GM12878 (cell line): ENCODE data around the gene ADAMTS13. TPM values are rescaled to one million over a fixed set of nuclear protein-coding genes. Genes with fewer than 3 reads are reported as not detected.
A peak's percentile ranks its signal among the peaks of the same experiment; 100 is the strongest.

Experiments used
- FOXM1 ChIP-seq: IDR thresholded peaks from 2 replicates; pipeline ENCODE4 v1.6.1; 2012; ENCODE audit warnings: low read depth, mild to moderate bottlenecking, inconsistent platforms, low read length, moderate library complexity
- GABPA ChIP-seq: IDR thresholded peaks from 2 replicates; pipeline ENCODE4 v1.6.1; 2014; ENCODE audit warnings: antibody characterized with exemption, low read depth, mild to moderate bottlenecking, inconsistent platforms
- HCFC1 ChIP-seq: fragments of 150-350 bp; IDR thresholded peaks from 2 replicates; pipeline ENCODE4 v1.6.1; 2014; ENCODE audit warnings: low read length
- HDGF ChIP-seq: fragments of 450-650 bp; IDR thresholded peaks from 2 replicates; pipeline ENCODE4 v1.6.1; 2016; ENCODE audit warnings: antibody characterized with exemption
- JUND ChIP-seq: IDR thresholded peaks from 2 replicates; pipeline ENCODE4 v1.6.1; 2012; ENCODE audit warnings: low read depth, mild to moderate bottlenecking, low read length, improper control_type of control experiment, moderate library complexity
- NFIC ChIP-seq: IDR thresholded peaks from 2 replicates; pipeline ENCODE4 v1.6.1; 2012; ENCODE audit warnings: low read depth, mild to moderate bottlenecking, inconsistent platforms, low read length, moderate library complexity
- NFXL1 ChIP-seq: fragments of 450-650 bp; IDR thresholded peaks from 2 replicates; pipeline ENCODE4 v1.6.1; 2017; ENCODE audit warnings: antibody characterized with exemption, mild to moderate bottlenecking, borderline replicate concordance
- NFYB ChIP-seq: IDR thresholded peaks from 2 replicates; pipeline ENCODE4 v1.6.1; 2011; ENCODE audit warnings: low read depth, mild to moderate bottlenecking, low read length, improper control_type of control experiment, moderate library complexity; ENCODE audit not compliant: insufficient read depth
- NR2C1 ChIP-seq: fragments of 450-650 bp; IDR thresholded peaks from 2 replicates; pipeline ENCODE4 v1.6.1; 2017; ENCODE audit warnings: antibody characterized with exemption, mild to moderate bottlenecking, moderate library complexity
- PAX5 ChIP-seq: IDR thresholded peaks from 2 replicates; pipeline ENCODE4 v1.6.1; 2011; ENCODE audit warnings: low read depth, low read length, borderline replicate concordance
- PAX8 ChIP-seq: fragments of 450-650 bp; IDR thresholded peaks from 2 replicates; pipeline ENCODE4 v1.6.1; 2017; ENCODE audit warnings: mild to moderate bottlenecking, moderate library complexity
- REST ChIP-seq: IDR thresholded peaks from 2 replicates; pipeline ENCODE4 v1.6.1; 2012; ENCODE audit warnings: mild to moderate bottlenecking, low read depth, low read length
- SMARCA5 ChIP-seq: fragments of 450-650 bp; IDR thresholded peaks from 2 replicates; pipeline ENCODE4 v1.6.1; 2017; ENCODE audit warnings: mild to moderate bottlenecking
- SP1 ChIP-seq: IDR thresholded peaks from one replicate; pipeline ENCODE4 v1.6.1; 2011; ENCODE audit warnings: low read depth, low read length
- STAT1 ChIP-seq: fragments of 450-650 bp; conservative IDR thresholded peaks from 2 replicates; pipeline ENCODE4 v1.6.1; 2014; ENCODE audit warnings: antibody characterized with exemption, mild to moderate bottlenecking
- STAT3 ChIP-seq: IDR thresholded peaks from 2 replicates; pipeline ENCODE4 v1.6.1; 2011; ENCODE audit warnings: low read depth, low read length, improper control_type of control experiment
- SUPT20H ChIP-seq: IDR thresholded peaks from 2 replicates; pipeline ENCODE4 v1.6.1; 2011; ENCODE audit warnings: low read depth, mild to moderate bottlenecking, low read length, moderate library complexity, borderline replicate concordance; ENCODE audit not compliant: control insufficient read depth
- TBL1XR1 ChIP-seq: IDR thresholded peaks from 2 replicates; pipeline ENCODE4 v1.6.1; 2012; ENCODE audit warnings: low read depth, low read length, improper control_type of control experiment
- TCF7 ChIP-seq: IDR thresholded peaks from 2 replicates; pipeline ENCODE4 v1.6.1; 2014; ENCODE audit warnings: antibody characterized with exemption, borderline replicate concordance
- USF1 ChIP-seq: IDR thresholded peaks from 2 replicates; pipeline ENCODE4 v1.6.1; 2011; ENCODE audit warnings: borderline replicate concordance, low read depth, mild to moderate bottlenecking, moderate library complexity, mixed read lengths, low read length; ENCODE audit not compliant: insufficient read depth; ENCODE audit errors: extremely low read length
- ZBTB11 ChIP-seq: fragments of 450-650 bp; formaldehyde crosslinking; IDR thresholded peaks from 2 replicates; pipeline ENCODE4 v1.5.0; 2022; ENCODE audit warnings: mild to moderate bottlenecking, missing genetic modification characterization
- ZNF207 ChIP-seq: fragments of 450-650 bp; IDR thresholded peaks from 2 replicates; pipeline ENCODE4 v1.6.1; 2014; ENCODE audit warnings: antibody characterized with exemption, mild to moderate bottlenecking, borderline replicate concordance
- ZNF24 ChIP-seq: fragments of 450-650 bp; IDR thresholded peaks from 2 replicates; pipeline ENCODE4 v1.6.1; 2017; ENCODE audit warnings: antibody characterized with exemption, mild to moderate bottlenecking
- polyA plus RNA-seq, 11 experiments: library from polyadenylated mRNA; depleted of rRNA in 4 of 11; unstranded in 6 of 11; stranded (reverse) in 5 of 11; fragments of >200 nt; fragmentation: Nextera tagmentation in 4 of 11; fragmentation: Illumina TruSeq in 1 of 11; extraction: Ambion mirVana in 4 of 11; extraction: Trizol in 1 of 11; gene quantifications; 1 replicate in 1 of 11; 2 replicates in 10 of 11; pipeline versions ENCODE4 v1.2.1 to v1.2.3, GENCODE V29; 2011 to 2016; ENCODE audit warnings: inconsistent platforms in 2 of 11, missing spikeins in 2 of 11, low read depth in 1 of 11
- total RNA-seq, 4 experiments: library from RNA; depleted of rRNA in 3 of 4; stranded (reverse); fragments of >200 nt in 3 of 4; fragmentation: Illumina TruSeq in 1 of 4; extraction: Trizol in 1 of 4; gene quantifications; 2 replicates each; pipeline versions ENCODE4 v1.2.1 to v1.2.3, GENCODE V29; 2013 to 2021

Gene ADAMTS13
- total and polyA plus RNA-seq, 10 of the 15 experiments (the other 5 are each of a cell fraction or from before 2014, with no cell fraction given) = 0.08 to 2.4 (median 0.28) TPM

- TF ChIP-seq GABPA (no peak), NFYB (peak; percentile 73), SMARCA5 (peak; percentile 79), JUND (no peak), NFIC (no peak), NFXL1 (peak; percentile 76; the same call in 1 of the 2 replicates), NR2C1 (peak; percentile 56), ZNF24 (no peak), USF1 (no peak), ZBTB11 (CRISPR knock-in tag) (no peak), HCFC1 (peak; percentile 54), ZNF207 (peak; percentile 68; the same call in 1 of the 2 replicates), REST (no peak), STAT3 (no peak), FOXM1 (no peak), TCF7 (no peak), STAT1 (0 out of 2 replicates have a peak, but pooled peaks have one; percentile 54), TBL1XR1 (no peak), SUPT20H (no peak), SP1 (peak; percentile 70), HDGF (no peak), PAX5 (no peak), PAX8 (no peak)
Measured at GRCh38 chr9:133375724-133376654, 46.2 kb upstream of the ADAMTS13 start, which contains the start of the genes STKLD1 and SURF4 (continued).
